RPMI8226 (cell line): ENCODE measurements around the gene SYT12.
A peak's percentile ranks its signal among the peaks of the same experiment; 100 is the strongest.
"Not testable (repeated sequence)": the region's sequence is repeated elsewhere in the genome, so short reads cannot be mapped to it uniquely, and the experiment has no call there.

Experiments used
- DNase-seq: peaks from one replicate; pipeline ENCODE4 v3.0.0-alpha.2; 2015

Gene SYT12

GRCh38 chr11:66999555-66999954, 23.4 kb upstream of the SYT12 start:
- DNase-seq: no peak

DNA sequence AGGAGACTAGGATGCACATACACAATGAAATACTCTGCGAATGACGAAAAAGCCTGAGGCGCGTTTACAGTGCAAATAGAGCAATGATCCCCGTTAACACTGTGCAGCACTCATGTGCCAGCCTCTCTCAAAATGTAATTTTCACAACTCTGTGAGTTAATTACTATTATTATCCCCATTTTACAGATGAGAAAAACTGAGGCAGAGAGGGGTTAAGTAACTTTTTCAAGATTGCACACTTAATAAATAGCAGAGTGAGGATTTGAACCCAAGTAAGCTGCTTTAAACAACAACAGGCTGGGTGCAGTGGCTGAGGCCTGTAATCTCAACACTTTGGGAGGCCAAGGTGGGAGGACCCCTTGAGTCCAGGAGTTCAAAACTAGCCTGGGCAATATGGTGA, 21.6 kb upstream of the SYT12 start:
- DNase-seq: no peak

GRCh38 chr11:67002297-67002913, 20.5 kb upstream of the SYT12 start:
- no peak for DNase-seq

DNA sequence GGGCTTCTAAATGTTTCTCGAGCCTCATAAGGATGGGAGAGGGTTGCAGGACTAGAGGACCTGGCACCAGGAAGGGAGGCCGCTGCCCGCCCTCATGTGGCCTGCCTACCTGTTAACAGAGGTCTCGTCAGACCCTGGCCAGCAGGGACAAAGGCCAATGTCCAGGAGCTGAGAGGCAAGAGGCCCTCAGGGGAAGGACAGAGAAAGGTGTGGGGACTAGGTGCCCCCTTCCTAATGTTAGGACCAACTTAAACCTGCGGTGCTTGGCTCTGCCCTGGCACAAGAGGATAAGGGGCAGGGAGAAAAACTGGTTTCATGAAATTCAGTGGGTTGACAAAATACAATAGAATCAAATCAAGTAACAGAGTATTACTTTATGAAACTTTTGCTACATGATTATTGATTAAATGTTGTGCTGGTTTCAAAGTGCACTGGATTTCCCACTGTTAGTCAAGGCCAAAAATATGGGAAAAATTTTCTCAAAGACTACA, 20.0 kb upstream of the SYT12 start:
- DNase-seq: no peak

DNA sequence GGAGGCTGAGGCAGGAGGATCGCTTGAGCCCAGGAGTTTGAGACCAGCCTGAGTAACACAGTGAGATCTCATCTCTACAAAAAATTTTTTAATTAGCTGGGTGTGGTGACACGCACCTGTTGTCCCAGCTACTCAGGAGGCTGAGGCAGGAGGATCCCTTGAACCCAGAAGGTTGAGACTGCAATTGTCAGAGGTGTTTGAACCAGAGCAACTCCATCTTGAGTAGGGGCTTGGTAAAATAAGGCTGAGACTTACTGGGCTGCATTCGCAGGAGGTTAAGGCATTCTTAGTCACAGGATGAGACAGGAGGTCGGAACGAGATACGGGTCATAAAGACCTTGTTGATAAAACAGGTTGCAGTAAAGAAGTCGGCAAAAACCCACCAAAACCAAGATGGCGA, 17.7 kb upstream of the SYT12 start:
- not testable (repeated sequence) for DNase-seq

- DNase-seq: peak; percentile 59
Observed at GRCh38 chr11:67006029-67006884, 16.7 kb upstream of the SYT12 start.

DNA sequence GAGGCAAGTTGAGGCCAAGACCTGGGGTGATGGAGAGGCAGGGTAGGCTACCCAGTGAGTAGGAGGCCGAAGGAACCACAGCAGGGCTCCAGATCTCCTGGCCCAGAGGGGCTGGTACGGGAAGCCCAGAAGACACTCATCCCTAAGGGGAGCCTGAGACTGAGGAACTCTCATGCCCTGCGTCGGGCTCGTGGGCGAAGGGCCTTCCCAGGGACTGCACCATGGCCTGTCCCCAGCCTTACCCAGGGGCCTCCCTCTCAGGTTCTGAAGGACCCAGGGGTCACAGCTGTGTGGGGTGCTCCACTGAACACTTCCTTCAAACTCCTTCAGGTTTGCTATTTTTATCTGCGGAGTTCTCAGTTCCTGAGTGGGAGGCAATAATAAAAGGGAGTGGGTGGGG, 15.8 kb upstream of the SYT12 start:
- no peak for DNase-seq

DNA sequence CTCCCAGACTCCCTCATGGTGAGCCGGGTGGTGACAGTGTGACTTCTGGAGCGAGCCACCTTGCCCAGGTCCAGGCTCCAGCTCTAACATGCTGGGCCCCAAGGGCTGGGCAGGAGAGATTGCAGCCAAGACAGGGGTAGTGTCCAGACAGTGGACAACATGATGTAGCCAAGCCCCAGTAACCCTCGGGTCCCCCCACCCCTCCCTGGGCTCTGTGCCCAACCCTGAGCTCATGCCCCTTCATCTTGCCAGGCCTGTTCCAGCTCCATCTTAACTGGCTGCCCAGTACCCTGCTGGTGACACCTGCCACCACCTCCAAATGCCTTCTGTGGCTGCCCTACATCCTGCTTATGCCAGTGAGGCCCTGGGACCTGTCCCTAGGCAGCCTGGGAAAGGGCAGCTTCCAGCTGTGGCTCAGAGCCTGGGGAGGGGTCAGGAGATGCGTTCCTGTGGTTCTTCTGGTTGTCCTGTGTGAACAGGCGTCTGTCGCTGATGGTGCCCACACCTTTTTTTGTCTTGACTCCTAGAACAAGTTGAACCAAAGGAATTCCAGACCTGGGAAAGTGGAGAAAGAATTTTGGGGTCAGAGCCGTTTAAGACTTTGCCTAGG, 12.5 kb upstream of the SYT12 start:
- DNase-seq: no peak

GRCh38 chr11:67013511-67014045, 9.4 kb upstream of the SYT12 start:
- DNase-seq: no peak

- no peak for DNase-seq
Observed at GRCh38 chr11:67014343-67014742, 8.6 kb upstream of the SYT12 start.

- DNase-seq: no peak
Observed at GRCh38 chr11:67015048-67015447, 7.9 kb upstream of the SYT12 start.

- DNase-seq: no peak
Observed at GRCh38 chr11:67016550-67016949, 6.4 kb upstream of the SYT12 start.

GRCh38 chr11:67020949-67021348, 2.0 kb upstream of the SYT12 start:
- no peak for DNase-seq

- DNase-seq: no peak
Observed at GRCh38 chr11:67022341-67022933, 497 bp upstream of the SYT12 start.

GRCh38 chr11:67023957-67024353, 1.0 kb downstream of the SYT12 start:
- DNase-seq: no peak

DNA sequence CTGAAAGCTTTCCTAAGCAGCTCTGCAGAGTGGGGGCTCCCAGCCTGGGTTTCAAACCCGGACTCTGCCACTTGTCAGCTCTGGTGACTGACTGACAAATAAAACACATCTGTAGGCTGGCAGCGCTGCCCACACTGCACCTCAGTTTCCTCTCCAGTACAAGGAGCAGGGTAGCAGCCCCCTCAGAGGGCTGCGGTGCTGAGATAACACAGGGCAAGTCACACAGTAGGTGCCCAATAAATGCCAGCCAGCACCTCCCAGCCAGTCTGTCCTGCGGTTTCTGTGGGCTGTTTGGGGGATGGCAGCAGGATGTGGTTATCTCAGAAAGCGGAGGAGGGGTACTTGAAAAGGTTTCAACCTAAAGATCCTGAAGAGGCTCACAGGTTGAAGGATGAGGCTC, 1.5 kb downstream of the SYT12 start:
- peak; percentile 41 for DNase-seq

DNA sequence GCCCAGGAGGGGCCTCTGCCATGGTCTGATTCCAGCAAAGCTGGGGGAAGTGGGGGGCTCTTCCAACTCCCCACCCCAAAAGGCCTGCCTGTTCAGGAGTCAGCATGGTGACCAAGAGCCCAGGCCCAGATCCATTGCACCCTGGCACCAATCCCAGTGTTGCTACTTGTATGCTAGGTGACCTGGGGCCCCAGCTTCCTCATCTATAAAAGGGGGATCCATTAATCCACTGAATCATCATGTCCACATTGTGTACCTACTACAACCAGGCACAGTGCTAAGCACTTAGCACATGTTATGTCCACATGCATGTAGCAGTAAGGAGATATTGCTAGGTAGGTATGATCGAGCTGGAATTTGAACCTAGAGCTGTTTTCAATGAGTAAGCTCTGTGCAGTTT, 2.0 kb downstream of the SYT12 start:
- no peak for DNase-seq

DNA sequence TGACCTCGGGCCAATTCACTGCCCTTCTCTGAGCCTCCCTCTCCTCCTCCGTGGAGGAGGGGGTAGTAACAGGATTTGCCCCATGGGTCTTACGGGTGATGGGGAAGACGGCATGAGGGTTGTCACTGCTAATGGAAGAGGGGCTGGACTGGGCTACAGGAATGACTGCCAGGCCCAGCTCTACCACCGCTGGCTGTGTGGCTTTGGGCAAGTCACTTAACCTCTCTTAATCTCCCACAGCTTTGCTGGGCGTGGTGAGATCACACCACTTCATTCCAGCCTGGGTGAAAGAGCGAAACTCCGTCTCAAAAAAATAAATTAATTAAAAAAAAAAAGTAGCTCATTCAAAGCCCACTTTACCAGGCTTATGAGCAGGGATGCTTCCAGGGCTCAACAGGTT, 2.8 kb downstream of the SYT12 start:
- no peak for DNase-seq

DNA sequence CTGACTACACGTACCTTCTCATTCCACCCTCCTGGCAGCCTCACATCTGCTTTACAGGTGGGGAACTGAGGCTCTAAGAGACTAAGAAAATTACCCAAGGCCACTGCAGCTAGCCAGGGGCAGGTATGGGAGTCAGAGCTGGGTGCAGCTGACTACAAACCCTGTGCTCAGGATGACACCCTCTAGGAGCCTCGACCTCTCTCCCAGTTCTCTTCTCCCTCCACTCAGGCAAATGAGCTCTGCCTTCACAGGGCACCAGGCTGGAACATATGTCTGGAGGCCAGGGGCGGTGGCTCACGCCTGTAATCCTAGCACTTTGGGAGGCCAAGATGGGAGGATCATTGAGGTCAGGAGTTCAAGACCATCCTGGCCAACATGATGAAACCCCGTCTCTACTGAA, 4.0 kb downstream of the SYT12 start:
- no peak for DNase-seq

DNA sequence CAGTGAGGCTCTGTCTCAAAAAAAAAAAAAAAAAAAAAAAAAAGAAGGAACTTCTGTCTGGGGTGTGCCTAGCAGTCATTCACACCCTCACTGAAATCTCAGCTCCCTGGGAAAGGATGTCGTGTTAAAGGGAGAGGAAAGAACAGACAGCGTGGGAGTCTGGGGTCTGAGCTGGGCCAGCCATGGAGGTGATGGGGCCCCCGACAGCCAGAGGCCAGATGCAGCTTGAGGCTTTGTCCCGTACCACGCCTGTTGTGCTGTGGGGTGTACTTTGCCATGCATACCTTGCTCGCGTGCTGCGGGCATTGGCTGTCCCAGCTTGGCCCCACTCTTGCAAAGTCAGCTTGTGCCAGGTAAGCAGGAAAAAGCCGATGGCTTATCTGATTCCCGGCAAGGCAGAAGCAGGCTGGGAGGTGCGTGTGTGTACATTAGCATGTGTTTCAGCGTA, 4.6 kb downstream of the SYT12 start:
- DNase-seq: no peak

- DNase-seq: no peak
Observed at GRCh38 chr11:67027943-67028542, 5.1 kb downstream of the SYT12 start.

GRCh38 chr11:67029146-67029545, 6.2 kb downstream of the SYT12 start:
- no peak for DNase-seq

GRCh38 chr11:67030976-67031375, 8.0 kb downstream of the SYT12 start:
- DNase-seq: no peak
